Activated CD4-positive, alpha-beta memory T cell treated with anti-CD3 and anti-CD28 coated beads for 36 hours (primary cell): ENCODE measurements around the gene PDIA5. TPM values are rescaled to one million over a fixed set of nuclear protein-coding genes. Genes with fewer than 3 reads are reported as not detected.

Experiments
- CTCF ChIA-PET: fragments of 350-600 bp; sonication (Branson Sonifier 250); formaldehyde crosslinking; loops from one replicate; lab custom pipeline; 2021; ENCODE audit warnings: antibody characterized with exemption, inconsistent platforms; lab: Charles Lee
- POLR2A ChIA-PET: fragments of 350-600 bp; sonication (Branson Sonifier 250); formaldehyde crosslinking; loops from one replicate; lab custom pipeline; 2021; ENCODE audit warnings: antibody characterized with exemption; lab: Charles Lee
- DNase-seq: peaks from one replicate; pipeline ENCODE4 v3.0.0-alpha.2; 2020
- H3K27ac Mint-ChIP-seq: one replicate; pipeline ENCODE4 v1.8.0; 2021; ENCODE audit warnings: mixed read lengths
- H3K27me3 Mint-ChIP-seq: one replicate; pipeline ENCODE4 v1.8.0; 2021; ENCODE audit warnings: mixed read lengths
- H3K36me3 Mint-ChIP-seq: one replicate; pipeline ENCODE4 v1.8.0; 2021; ENCODE audit warnings: mixed read lengths
- H3K4me1 Mint-ChIP-seq: one replicate; pipeline ENCODE4 v1.8.0; 2021; ENCODE audit warnings: low read depth, mixed read lengths
- H3K4me3 Mint-ChIP-seq: one replicate; pipeline ENCODE4 v1.8.0; 2021; ENCODE audit warnings: mild to moderate bottlenecking, mixed read lengths
- H3K9me3 Mint-ChIP-seq: one replicate; pipeline ENCODE4 v1.8.0; 2021; ENCODE audit warnings: mixed read lengths
- intact Hi-C: fragments of 100-400 bp; cut with micrococcal nuclease; formaldehyde crosslinking; loops from one replicate; pipeline ENCODE4 v1.15.1; 2023
- total RNA-seq, 2 experiments: library from RNA; stranded (reverse); gene quantifications; one replicate each; pipeline ENCODE4 v1.2.3, GENCODE V29; 2021

Gene PDIA5
- total RNA-seq, 2 experiments from 2014 or later: 21.7 to 21.8 TPM

GRCh38 chr3:123076112-123076495 is 9.3 kb downstream of the PDIA5 start:
- POLR2A ChIA-PET: interaction anchor here (1.0 kb wide), 1 partner anchor 9 kb away, joined by 3 read pairs; the partner anchor contains the start of gene PDIA5
- CTCF ChIA-PET: interaction anchor here (1.1 kb wide), 1 partner anchor 45 kb away, joined by 3 read pairs; no protein-coding TSS in a partner anchor
- H3K36me3 Mint-ChIP-seq: no peaks in the 10 kb centered on the region
- DNase-seq: no peak
- no peak overlapping the region for H3K27ac Mint-ChIP-seq
- no peaks in the 10 kb centered on the region for H3K9me3 Mint-ChIP-seq
- peaks cover 12% of the 10 kb centered on the region for H3K4me1 Mint-ChIP-seq
- no peak overlapping the region for H3K4me3 Mint-ChIP-seq
- H3K27me3 Mint-ChIP-seq: no peaks in the 10 kb centered on the region
- intact Hi-C loops: no loop called here

- no peaks in the 10 kb centered on the region for H3K27me3 Mint-ChIP-seq
- no peak overlapping the region for H3K27ac Mint-ChIP-seq
- intact Hi-C loops: no loop called here
- H3K36me3 Mint-ChIP-seq: no peaks in the 10 kb centered on the region
- CTCF ChIA-PET: interaction anchor here (0.7 to 1.1 kb wide), 2 partner anchors 45 to 1628 kb away, joined by 3 read pairs; no protein-coding TSS in a partner anchor
- no peak overlapping the region for H3K4me3 Mint-ChIP-seq
- POLR2A ChIA-PET: interaction anchor here (1.0 kb wide), 1 partner anchor 10 kb away, joined by 3 read pairs; the partner anchor contains the start of gene PDIA5
- DNase-seq: no peak
- peaks cover 12% of the 10 kb centered on the region for H3K4me1 Mint-ChIP-seq
- H3K9me3 Mint-ChIP-seq: no peaks in the 10 kb centered on the region
These were observed 9.9 kb downstream of the PDIA5 start for GRCh38 chr3:123076496-123077418.

GRCh38 chr3:123078101-123078500 is 11.3 kb downstream of the PDIA5 start:
- Mint-ChIP-seq H3K27ac (no peak overlapping the region), H3K27me3 (no peaks in the 10 kb centered on the region), H3K36me3 (no peaks in the 10 kb centered on the region), H3K4me3 (no peak overlapping the region), H3K4me1 (peaks cover 11% of the 10 kb centered on the region), H3K9me3 (no peaks in the 10 kb centered on the region)
- no peak for DNase-seq
- intact Hi-C loops: no loop called here
- POLR2A ChIA-PET: no interaction called here
- CTCF ChIA-PET: no interaction called here

- Mint-ChIP-seq H3K4me3 (no peak overlapping the region), H3K27ac (no peak overlapping the region), H3K4me1 (peaks cover 14% of the 10 kb centered on the region), H3K9me3 (no peaks in the 10 kb centered on the region), H3K36me3 (no peaks in the 10 kb centered on the region), H3K27me3 (no peaks in the 10 kb centered on the region)
- intact Hi-C loops: no loop called here
- DNase-seq: no peak
- POLR2A ChIA-PET: interaction anchor here (1.0 kb wide), 1 partner anchor 13 kb away, joined by 3 read pairs; no protein-coding TSS in a partner anchor
- CTCF ChIA-PET: interaction anchor here (0.5 kb wide), 1 partner anchor 82 kb away, joined by 3 read pairs; no protein-coding TSS in a partner anchor
These were observed 14.2 kb downstream of the PDIA5 start for GRCh38 chr3:123080864-123081562.

GRCh38 chr3:123081718-123082369 is 15.0 kb downstream of the PDIA5 start:
- intact Hi-C loops: no loop called here
- Mint-ChIP-seq H3K27ac (no peak overlapping the region), H3K4me1 (peaks cover 13% of the 10 kb centered on the region), H3K36me3 (no peaks in the 10 kb centered on the region), H3K4me3 (no peak overlapping the region), H3K9me3 (no peaks in the 10 kb centered on the region), H3K27me3 (no peaks in the 10 kb centered on the region)
- POLR2A ChIA-PET: no interaction called here
- CTCF ChIA-PET: no interaction called here
- DNase-seq: no peak

GRCh38 chr3:123082370-123083065 is 15.7 kb downstream of the PDIA5 start:
- DNase-seq: no peak
- no peaks in the 10 kb centered on the region for H3K9me3 Mint-ChIP-seq
- H3K27me3 Mint-ChIP-seq: no peaks in the 10 kb centered on the region
- POLR2A ChIA-PET: no interaction called here
- H3K4me1 Mint-ChIP-seq: peaks cover 13% of the 10 kb centered on the region
- no peak overlapping the region for H3K4me3 Mint-ChIP-seq
- CTCF ChIA-PET: no interaction called here
- H3K27ac Mint-ChIP-seq: no peak overlapping the region
- intact Hi-C loops: no loop called here
- no peaks in the 10 kb centered on the region for H3K36me3 Mint-ChIP-seq

- CTCF ChIA-PET: no interaction called here
- intact Hi-C loops: no loop called here
- Mint-ChIP-seq H3K36me3 (no peaks in the 10 kb centered on the region), H3K4me3 (no peak overlapping the region), H3K9me3 (no peaks in the 10 kb centered on the region), H3K27ac (no peak overlapping the region), H3K4me1 (peaks cover 12% of the 10 kb centered on the region), H3K27me3 (no peaks in the 10 kb centered on the region)
- DNase-seq: no peak
- POLR2A ChIA-PET: no interaction called here
These were observed 16.7 kb downstream of the PDIA5 start for GRCh38 chr3:123083383-123084124.

GRCh38 chr3:123084192-123084591 is 17.4 kb downstream of the PDIA5 start:
- Mint-ChIP-seq H3K36me3 (no peaks in the 10 kb centered on the region), H3K9me3 (no peaks in the 10 kb centered on the region), H3K27ac (no peak overlapping the region), H3K4me1 (peaks cover 11% of the 10 kb centered on the region), H3K4me3 (no peak overlapping the region), H3K27me3 (no peaks in the 10 kb centered on the region)
- ChIA-PET POLR2A (no interaction called here), CTCF (no interaction called here)
- DNase-seq: no peak
- intact Hi-C loops: no loop called here

GRCh38 chr3:123084738-123085237 is 18.0 kb downstream of the PDIA5 start:
- DNase-seq: no peak
- H3K4me3 Mint-ChIP-seq: no peak overlapping the region
- POLR2A ChIA-PET: no interaction called here
- no peak overlapping the region for H3K27ac Mint-ChIP-seq
- no peaks in the 10 kb centered on the region for H3K9me3 Mint-ChIP-seq
- no peaks in the 10 kb centered on the region for H3K36me3 Mint-ChIP-seq
- CTCF ChIA-PET: no interaction called here
- H3K27me3 Mint-ChIP-seq: no peaks in the 10 kb centered on the region
- peaks cover 11% of the 10 kb centered on the region for H3K4me1 Mint-ChIP-seq
- intact Hi-C loops: no loop called here

GRCh38 chr3:123085293-123085931 is 18.6 kb downstream of the PDIA5 start:
- CTCF ChIA-PET: no interaction called here

More at GRCh38 chr3:123085293-123085931, 18.6 kb downstream of the PDIA5 start:
- H3K9me3 Mint-ChIP-seq: no peaks in the 10 kb centered on the region
- no peak overlapping the region for H3K4me3 Mint-ChIP-seq
- H3K36me3 Mint-ChIP-seq: peaks cover 2% of the 10 kb centered on the region
- DNase-seq: no peak
- intact Hi-C loops: no loop called here
- H3K4me1 Mint-ChIP-seq: peaks cover 14% of the 10 kb centered on the region
- H3K27me3 Mint-ChIP-seq: no peaks in the 10 kb centered on the region
- POLR2A ChIA-PET: no interaction called here
- no peak overlapping the region for H3K27ac Mint-ChIP-seq
